SU-DHL-6 (cell line): ENCODE data around the gene SULT1A1.

Experiments used
- CTCF ChIP-seq: fragments of 200-600 bp; sonication (generic); IDR thresholded peaks from one replicate; pipeline ENCODE4 v1.5.1; 2017; ENCODE audit warnings: antibody characterized with exemption, mild to moderate bottlenecking, low read length, moderate library complexity; ENCODE audit not compliant: insufficient read depth, poor library complexity, severe bottlenecking
- EZH2phosphoT487 ChIP-seq: fragments of 200-600 bp; sonication (generic), shearing (Covaris generic); conservative IDR thresholded peaks from 2 replicates; pipeline ENCODE4 v1.6.1; 2018; ENCODE audit warnings: mild to moderate bottlenecking, antibody characterized with exemption, low read length, moderate library complexity, mixed read lengths

DNA sequence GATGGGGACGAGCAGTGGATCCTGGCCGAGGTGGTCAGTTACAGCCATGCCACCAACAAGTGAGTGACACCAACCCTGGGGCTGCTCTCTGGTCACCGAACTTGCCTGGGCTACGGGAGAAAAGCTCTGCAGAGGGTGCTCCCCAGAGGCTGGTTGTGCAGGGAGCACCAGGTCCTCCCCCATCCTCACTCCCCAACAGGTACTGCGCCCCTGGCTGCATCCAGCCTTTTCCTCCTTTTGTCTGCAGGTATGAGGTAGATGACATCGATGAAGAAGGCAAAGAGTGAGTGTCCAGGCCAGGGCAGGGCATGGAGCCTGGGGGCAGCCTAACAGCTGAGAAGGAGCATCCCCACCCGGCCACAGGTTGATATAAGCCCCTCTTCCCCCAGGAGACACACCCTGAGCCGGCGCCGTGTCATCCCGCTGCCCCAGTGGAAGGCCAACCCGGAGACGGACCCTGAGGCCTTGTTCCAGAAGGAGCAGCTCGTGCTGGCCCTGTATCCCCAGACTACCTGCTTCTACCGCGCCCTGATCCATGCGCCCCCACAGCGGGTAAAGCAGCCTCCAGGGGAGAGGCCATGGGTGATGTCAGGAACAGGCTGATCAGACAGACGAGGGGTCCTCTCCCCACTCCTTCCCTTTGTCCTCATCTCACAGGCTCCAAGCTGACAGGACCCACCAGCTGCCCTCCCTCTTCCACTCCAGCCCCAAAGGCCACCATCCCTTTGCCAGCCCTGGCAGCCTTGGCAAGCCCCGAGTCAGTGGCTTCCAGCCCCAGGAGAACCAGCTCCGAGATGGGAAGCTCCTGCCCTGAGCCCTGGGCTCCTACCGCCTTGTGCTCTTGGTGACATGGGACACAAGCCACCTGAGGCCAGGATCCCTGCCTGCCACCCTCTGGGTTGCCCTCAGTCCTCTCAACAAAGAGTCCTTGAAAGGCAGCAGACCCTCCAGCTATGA is 19.2 kb downstream of the SULT1A1 start:
- TF ChIP-seq CTCF: no peak
- TF ChIP-seq EZH2phosphoT487: no peak
